HG03342 (cell line): ENCODE data around the gene ANKRD9.
"Not testable (repeated sequence)": the region's sequence is repeated elsewhere in the genome, so short reads cannot be mapped to it uniquely, and the experiment has no call there.

Experiments used
- ATAC-seq: cut with Tn5 transposase; IDR thresholded peaks from one replicate; pipeline ENCODE4 v1.9.1; 2021; ENCODE audit warnings: mild to moderate bottlenecking, moderate library complexity; ENCODE audit not compliant: unreplicated experiment

ANKRD9 gene, protein sequence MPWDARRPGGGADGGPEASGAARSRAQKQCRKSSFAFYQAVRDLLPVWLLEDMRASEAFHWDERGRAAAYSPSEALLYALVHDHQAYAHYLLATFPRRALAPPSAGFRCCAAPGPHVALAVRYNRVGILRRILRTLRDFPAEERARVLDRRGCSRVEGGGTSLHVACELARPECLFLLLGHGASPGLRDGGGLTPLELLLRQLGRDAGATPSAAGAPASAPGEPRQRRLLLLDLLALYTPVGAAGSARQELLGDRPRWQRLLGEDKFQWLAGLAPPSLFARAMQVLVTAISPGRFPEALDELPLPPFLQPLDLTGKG

GRCh38 chr14:102509746-102510615 lies at the start of gene ANKRD9:
Gene ANKRD9, minus strand, starts transcription at chr14:102509776. Its CDS starts 1,887 bp downstream, at chr14:102507889.
- ATAC-seq = peak; percentile 70

DNA sequence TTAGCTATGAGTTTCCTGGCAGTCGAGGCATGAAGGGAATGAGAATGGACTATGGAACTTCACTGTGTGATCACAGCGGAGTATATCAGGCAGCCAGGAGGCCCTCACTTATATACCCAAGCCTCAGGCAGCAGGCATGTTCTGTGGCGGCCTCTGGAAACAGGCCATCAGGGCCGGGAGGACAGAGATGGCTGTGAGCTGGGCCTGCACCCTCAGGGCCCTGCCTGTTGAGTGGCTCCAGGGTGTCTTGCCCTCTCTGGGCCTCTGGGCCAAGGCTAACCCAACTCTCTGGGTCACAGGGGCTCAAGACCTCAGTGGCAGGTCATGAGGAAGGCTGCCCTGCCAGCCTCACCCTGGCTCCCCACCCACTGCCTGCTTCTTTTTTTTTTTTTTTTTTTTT lies 49.0 kb upstream of the ANKRD9 start:
- ATAC-seq = no peak

DNA sequence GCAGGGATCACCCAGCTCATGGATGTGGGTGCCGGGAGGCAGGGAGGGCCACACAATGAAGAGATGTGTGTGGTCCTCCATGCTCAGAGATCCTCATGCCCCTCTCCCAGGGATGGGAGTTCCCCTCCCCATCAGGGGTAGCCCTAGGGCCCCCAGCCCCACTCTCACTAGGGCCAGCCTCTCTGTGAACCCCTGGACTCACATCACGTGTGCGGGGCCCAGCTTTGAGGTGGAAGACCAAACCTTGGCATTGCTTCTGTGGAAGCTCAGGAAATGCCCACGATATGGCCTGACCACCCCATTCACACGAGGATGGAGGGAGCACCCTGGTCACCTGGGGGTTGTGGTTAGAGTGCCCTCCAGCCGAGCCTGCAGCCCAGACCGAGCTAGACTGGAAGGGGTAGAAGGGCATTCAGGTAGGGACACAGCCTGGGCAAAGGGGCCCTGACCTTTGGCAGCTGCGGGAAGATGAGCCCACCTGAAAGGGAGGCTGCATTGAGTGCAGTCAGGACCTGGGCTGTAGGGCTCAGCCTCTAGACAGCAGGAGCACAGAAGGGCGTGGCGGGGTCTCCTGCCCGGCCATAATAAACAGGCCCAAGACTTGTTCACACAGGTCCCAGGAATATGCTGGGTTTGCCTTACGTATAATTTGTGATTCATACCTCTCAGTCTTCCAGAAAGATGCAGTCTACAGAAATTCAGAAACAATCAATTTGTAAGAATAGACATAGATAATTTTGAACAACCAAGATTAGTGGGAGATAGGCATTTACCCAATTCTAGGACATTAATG lies 48.1 kb upstream of the ANKRD9 start:
- ATAC-seq = no peak

GRCh38 chr14:102556098-102556677 lies 46.6 kb upstream of the ANKRD9 start:
- no peak for ATAC-seq

- ATAC-seq = no peak
Measured at GRCh38 chr14:102554821-102555819, 45.5 kb upstream of the ANKRD9 start.

- ATAC-seq = no peak
Measured at GRCh38 chr14:102551995-102552705, 42.6 kb upstream of the ANKRD9 start.

- not testable (repeated sequence) for ATAC-seq
Measured at GRCh38 chr14:102550927-102551401, 41.4 kb upstream of the ANKRD9 start.

GRCh38 chr14:102548616-102549240 lies 39.2 kb upstream of the ANKRD9 start:
- no peak for ATAC-seq

DNA sequence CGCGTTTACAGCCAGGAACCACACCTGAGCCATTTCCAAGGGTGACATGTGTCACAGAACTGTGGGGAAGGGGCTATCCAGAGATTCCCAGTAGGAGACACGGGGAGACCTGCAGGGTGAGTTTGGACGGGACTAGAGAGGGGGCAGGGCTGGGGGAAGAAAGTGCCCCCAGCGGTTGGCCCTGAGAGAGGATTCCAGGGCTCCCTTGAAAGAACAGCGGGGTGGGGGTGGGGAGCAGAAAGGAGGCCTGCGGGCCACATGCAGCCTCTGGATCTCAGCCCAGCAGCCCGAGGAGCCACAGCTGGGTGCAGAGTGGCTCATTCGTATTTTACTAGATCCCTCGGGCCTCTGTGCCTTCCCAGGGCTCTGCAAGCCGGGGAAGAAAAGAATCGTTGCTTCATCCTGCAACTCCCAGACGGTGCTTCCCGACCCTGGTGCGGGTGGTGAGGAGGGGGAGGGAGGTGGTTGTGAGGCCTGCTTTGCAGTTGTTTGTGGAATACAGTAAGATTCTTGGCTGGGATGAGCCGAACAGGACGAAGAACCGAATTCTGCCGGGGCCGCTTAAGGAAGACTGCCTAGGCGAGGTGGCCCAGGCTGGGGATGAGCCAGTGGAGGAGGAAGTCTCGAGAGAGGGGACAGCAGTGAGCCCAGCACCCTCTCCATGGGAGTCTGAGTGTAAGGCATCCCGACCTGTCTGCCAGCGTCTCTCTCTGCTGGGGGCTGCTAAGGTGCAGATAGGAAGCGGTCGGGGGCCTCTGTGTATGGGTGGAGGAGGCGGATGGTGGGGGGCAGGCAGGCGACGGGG lies 36.1 kb upstream of the ANKRD9 start:
- ATAC-seq = no peak

DNA sequence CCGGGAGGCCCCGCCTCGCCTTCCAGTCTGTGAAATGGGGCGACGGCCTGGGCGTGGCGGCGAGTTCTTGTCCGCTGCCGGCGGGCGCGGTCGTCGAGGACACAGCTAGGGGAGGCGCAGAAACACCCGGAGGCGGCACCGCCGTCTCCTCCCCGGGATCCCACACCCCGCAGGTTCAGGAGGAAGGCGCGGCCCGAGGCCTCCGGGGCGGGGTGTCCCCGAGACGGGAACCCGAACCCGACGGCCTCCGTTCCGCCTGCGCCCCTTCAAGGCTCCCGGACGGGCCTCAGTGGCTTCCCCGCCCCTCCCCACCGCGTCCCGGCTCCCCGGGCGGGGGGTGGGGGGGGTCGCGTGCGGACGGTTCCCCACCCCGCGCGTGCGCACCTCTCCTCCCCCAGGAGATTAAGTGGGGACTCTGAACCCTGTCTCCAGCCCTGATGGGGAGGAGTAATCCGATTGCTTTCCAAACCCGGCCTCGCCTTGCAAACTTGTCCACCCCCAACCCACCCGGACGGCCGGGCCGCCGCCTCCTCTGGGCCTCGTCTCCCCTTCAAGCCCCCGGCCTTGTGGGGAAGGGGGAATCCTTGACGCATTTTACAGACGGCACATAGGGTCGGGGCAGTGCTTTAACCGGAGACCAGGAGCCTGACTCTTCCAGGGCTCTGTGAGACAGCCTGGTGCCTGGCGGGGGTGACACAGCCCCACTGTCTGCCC lies 35.3 kb upstream of the ANKRD9 start:
- ATAC-seq = no peak

DNA sequence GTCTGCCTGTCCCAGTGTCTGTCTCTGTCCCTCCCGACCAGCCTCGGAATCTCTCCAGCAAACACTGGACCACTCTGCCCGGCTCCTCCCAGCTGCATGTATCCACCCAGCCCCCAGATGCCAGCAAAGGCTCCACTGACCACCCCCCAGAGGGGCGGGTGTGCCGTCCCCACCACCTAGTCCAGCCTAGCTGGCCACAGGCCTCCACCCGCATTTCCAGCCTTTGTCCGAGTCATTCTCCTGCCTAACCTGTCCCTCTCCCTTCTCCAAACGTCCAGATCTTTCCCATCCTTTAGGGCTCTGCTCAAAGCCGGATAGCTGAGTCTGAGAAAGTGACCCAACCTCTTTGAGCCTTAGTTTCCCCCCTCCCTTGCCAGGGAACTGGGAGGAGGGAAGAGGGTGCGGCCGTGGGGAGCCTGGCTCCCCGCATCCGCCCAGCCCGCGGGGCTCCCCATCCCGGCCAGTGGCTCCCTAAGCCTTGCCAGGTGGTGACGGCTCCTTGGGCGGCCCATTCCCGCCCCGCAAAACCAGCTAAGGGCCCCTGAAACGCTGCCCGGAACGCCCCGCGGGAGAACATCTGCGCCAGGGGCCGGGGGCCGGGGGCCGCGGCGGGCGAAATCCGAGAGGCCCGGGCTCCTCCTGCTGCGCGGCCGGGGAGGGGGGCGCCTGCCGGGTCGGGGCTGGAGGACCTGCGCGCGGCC lies 34.6 kb upstream of the ANKRD9 start:
- ATAC-seq = no peak

- ATAC-seq = no peak
Measured at GRCh38 chr14:102541771-102542170, 32.2 kb upstream of the ANKRD9 start.

DNA sequence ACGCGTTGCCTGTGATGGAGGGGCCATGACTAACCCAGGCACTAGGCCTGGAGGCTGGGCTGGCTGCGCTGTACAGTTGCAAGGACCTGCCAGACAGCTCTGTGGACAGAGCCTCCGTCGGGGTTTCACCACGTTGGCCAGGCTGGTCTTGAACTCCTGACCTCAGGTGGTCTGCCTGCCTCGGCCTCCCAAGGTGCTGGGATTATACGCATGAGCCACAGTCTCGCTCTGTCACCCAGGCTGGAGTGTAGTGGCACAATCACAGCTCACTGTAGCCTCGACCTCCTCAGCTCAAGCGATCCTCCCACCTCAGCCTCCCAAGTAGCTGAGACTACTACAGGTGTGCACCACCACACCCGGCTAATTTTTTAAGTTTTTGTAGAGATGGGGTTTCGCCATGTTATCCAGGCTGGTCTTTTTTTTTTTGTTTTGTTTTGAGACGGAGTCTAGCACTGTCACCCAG lies 31.5 kb upstream of the ANKRD9 start:
- ATAC-seq = not testable (repeated sequence)

DNA sequence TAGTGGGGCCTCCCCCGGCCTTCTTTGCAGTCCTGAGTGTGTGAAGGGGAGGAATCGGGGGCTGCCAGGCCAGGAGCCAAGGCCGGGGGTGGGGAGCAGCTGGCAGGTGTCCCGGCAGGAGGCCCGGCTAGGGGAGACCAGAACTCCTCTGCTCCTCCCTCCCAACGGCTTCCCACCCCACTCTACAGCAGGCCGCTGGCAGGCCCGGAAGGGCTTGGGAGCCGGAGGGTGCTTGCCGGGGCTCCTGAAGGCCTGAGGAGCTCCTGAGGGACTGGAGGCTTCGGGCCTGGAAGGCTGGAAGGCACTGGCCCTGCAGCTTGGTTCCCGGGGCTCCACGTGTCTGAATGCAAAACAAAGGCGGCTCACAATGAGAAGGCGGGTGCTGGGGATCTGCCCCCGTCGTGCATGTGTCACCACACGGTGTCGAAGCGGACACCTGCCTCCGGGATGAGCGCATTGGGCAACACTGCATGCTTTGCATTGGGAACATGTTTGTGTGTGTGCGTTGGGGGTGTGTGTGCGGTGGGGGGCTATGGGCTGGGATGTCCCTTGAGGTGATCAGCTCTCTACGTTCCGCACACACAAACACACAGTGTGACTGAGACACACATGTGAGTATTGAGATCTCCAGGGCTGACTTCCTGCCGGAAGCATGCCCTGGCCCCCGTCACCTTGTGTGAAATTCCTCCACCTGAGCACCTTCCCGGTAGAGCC lies 30.9 kb upstream of the ANKRD9 start:
- ATAC-seq = no peak

DNA sequence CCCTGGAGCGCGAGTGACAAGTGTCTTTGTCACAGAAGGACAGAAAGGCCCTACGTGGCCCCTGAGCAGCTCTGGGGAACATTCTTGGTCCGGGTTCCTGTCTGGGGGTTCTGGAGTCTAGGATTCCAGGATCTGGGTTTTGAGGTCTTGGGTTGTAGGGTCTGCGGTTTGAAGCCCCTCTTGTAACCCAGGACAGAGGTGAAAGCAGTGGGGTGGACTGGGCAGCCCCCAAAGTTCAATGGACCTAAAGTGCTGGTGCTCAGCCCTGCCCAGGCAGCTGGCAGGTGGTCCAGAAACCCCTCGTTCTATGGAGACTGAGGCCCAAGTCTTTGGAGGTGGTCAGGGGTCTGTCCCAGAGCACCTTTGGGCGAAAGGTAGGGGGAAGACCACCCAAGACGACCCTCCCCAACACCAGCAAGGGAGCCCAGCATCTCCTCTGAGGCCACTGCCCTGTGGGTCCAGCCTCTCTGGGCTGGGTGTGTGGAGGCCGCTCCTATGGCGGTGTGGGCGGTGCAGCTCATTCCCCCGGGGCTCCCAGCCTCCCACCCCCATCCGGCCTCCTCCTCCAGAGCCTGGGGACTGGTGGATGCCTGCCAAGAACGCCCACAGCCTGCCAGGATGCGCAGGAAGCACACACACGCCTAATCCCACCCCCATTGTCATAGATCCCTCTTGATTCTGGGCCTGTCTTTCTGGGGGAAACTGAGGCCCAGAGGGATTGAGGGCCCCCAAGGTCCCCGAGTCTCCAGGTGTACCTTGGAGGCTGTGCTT lies 30.2 kb upstream of the ANKRD9 start:
- no peak for ATAC-seq
